DMS153 treated with DMSO at 0.1 percent for 48 hours (cell line): Measurements from ENCODE around the gene PSMC3.
A peak's percentile ranks its signal among the peaks of the same experiment; 100 is the strongest.

ENCODE experiments used
- DNase-seq: peaks from one replicate; lab custom pipeline; 2025; ENCODE audit not compliant: unreplicated experiment; lab: John Stamatoyannopoulos, UW

The PSMC3 gene

DNA sequence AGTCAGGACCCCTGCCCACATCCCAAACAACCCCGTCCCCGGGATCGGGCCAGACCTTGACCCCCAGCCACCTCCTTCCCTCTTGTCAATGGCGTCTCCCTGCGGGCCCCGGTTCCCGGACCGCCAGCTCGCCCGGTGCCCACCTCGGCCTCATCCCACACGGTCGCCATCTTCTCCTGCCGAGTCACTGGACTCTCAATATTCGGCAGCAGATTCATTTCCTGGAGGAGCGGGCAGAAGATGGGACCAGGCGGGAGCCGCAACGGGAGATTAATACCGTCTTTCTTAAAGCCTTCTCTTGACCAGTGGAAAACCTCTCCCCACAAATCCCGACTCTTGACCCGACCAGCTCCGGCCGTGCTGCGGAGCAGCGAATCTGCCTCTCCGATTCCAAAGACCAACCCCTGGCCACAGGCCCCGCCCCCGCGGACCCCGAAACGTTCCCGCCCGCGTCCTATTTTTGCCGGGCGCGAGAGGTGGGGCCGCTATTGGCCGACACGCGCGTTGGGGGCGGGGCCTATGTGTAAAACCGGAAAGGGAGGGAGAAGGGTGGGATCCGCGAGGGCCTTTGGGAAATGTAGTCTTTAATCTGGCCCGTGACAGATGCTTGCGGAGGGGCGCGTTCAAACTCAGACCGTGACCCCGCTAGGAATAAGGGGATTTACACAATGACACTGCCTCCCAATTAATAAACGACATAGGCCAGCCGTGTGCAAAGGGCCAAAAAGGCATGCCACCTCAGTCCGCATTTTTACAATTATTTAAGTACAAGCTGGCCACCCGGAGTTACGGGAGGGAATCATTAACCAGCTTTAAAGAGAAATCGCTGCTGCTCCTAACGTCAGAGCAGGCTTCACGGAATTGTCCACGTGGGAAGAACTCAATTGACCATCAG lies at the start of gene PSMC3:
TSS of gene PSMC3 (minus strand) at position 378 of the 895 bp plus-strand sequence. CDS start at position 218, 160 bp downstream.
- DNase-seq = peak; percentile 92

- no peak for DNase-seq
Observed at GRCh38 chr11:47470671-47471070, 44.4 kb upstream of the PSMC3 start.

GRCh38 chr11:47469361-47470179 lies 43.3 kb upstream of the PSMC3 start:
- no peak for DNase-seq

DNA sequence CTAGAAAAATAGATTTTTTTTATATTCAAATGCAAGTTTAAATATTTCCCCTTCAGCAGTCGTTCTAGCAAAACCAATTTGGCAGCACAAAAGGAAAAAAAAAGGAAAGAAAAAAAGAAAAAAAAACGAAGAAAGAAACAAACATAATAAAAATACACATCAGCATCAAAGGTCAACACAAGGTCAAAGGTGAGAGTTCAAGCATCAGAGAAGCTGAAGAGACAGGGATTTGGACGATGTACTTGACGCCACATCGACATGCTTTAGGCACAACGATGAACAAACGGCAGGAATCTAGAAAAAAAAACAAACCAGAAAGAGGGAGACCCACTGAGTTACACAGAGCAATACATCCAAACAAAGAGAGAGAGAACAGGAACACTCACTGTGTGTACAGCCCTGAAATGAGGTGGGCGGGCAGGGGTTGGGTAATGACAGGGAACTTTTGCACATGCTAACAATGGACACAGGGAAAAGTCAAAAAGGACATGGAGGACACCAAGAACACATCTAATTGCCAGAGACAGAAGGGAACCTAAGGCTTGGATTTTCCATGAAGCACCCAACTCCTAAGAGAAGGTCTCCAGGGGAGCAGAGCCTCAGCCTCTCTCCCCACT lies 42.5 kb upstream of the PSMC3 start:
- DNase-seq = no peak

DNA sequence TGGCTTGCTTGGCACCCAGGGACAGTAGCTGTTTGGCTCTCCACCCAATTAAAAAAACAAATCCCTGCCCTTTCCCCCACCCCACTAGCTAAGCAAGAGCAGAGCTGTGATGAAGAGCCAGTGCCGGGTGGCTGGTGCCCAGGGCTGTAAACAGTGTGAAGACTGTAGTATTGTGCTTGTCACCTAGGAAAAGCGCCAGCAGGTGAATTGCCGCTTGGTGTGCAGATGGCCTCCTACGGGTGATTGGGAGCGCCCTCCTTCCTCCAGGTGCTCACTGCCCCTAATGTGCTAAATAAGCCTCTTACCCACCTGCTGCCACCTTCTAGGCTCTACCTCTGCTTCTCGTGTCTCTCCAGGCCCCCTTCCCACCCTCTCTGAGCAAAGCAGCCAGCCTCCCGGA lies 41.1 kb upstream of the PSMC3 start:
- DNase-seq = peak; percentile 89

DNA sequence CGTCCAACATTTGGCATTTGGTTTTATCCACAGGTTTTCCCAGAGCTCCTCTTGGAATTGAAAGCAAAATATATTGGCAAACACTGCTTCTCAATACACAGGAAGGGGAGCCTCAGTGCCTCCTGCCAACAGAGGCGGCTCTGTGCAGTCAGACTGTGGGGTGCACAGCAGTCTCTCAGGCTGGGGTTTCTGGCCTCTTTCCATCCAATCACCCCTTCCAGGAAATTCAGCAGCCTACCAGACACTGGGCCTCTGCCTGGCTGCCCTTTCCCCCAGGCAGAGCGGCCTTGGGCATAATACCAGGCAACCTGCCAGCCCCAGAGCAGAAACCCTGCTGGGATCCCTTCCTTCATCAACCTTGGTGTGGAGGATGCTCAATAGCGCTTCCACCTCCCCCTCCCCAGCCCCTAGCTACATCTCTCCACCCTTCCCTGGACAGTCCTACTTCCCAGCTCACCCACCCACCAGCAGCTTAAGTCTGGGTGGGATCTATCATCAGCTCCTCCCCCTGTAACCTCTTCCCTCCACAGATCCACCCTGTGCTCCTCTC lies 40.5 kb upstream of the PSMC3 start:
- peak; percentile 73 for DNase-seq

GRCh38 chr11:47466201-47466600 lies 40.0 kb upstream of the PSMC3 start:
- no peak for DNase-seq

- DNase-seq = peak; percentile 95
Observed at GRCh38 chr11:47464483-47464882, 38.2 kb upstream of the PSMC3 start.

DNA sequence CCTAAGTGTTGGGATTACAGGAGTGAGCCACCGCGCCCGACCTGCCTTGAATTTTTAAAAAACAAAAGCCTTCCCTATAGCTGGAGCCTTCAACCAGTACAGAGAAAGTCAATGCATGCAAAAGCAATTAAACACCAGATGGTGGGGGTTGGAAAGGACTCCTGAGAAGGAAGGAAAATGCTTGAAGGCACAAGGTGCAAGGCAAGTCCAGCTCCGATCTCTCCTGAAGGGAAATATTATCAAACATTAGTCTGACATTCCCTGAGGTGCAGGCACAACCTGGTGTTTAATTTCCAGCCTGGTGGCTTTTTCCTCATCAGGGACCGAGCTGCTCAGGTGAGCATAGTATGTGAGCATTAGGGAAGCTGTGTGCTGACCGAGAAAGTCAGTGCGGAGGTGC lies 35.6 kb upstream of the PSMC3 start:
- no peak for DNase-seq

GRCh38 chr11:47460571-47461235 lies 34.5 kb upstream of the PSMC3 start:
- DNase-seq = no peak

- DNase-seq = peak; percentile 65
Observed at GRCh38 chr11:47454258-47454671, 28.0 kb upstream of the PSMC3 start.

GRCh38 chr11:47453365-47453764 lies 27.1 kb upstream of the PSMC3 start:
- no peak for DNase-seq

- DNase-seq = no peak
Observed at GRCh38 chr11:47451990-47452389, 25.8 kb upstream of the PSMC3 start.

- DNase-seq = no peak
Observed at GRCh38 chr11:47451436-47451835, 25.2 kb upstream of the PSMC3 start.

- DNase-seq = no peak
Observed at GRCh38 chr11:47449541-47449940, 23.3 kb upstream of the PSMC3 start.

- DNase-seq = no peak
Observed at GRCh38 chr11:47448566-47449427, 22.6 kb upstream of the PSMC3 start, which contains the start of gene RAPSN. TSS of gene RAPSN (minus strand) at chr11:47449136. CDS start at chr11:47448964, 172 bp downstream.

DNA sequence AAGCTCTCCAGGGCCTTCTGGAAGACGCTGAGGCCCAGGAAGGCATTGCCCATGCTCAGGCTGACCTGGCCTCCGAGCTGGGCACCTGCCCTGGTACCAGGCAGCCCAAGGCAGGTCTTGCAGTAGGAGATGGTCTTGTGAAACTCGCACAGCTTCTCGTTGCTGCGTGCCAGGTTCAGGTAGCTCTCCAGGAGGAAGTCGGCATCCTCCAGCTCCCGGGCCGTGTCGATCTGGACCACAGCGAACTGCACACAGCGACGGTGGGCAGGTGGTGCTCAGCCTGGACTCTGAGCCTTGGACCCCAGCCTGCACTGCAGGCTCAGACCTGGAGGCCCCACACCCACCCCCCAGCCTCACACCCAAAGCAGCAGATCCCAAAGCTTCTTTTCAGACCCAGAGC lies 21.7 kb upstream of the PSMC3 start:
- DNase-seq = no peak

DNA sequence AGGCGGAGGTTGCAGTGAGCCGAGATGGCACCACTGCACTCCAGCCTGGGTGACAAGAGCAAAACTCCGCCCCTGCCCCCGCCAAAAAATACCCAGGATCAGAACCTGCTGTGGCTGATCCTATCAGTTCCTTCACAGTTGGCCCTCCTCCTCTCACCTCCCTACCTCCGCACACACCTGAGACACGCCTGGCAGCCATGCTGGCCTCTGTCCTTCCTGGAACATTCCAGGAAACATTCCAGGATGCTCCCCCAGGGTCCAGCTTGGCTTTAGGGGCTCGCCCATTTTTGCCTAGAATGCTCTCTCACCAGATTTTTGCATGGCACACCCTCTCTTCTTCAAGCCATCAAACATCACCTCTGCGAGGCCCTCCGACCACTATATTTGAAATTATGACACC lies 20.6 kb upstream of the PSMC3 start:
- no peak for DNase-seq

DNA sequence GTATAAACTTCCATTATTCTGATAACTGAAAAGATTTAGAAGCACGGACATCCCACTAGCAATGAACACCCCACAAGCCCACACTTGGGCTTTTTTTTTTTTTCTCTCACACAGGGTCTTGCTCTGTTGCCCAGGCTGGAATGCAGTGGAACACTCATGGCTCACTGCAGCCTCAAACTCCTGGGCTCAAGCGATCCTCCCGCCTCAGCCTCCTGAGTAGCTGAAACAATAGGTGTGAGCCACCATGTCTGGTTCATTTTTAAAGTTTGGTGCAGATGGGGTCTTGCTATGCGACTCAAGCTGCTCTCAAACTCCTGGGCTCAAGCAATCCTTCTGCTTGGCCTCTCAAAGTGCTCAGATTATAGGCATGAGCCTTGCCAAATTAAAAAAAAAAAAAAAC lies 19.6 kb upstream of the PSMC3 start:
- no peak for DNase-seq

GRCh38 chr11:47443817-47444216 lies 17.6 kb upstream of the PSMC3 start:
- DNase-seq = no peak
